ENCODE results near the gene PNMA6E. TPM values are rescaled to one million over a fixed set of nuclear protein-coding genes. Genes with fewer than 3 reads are reported as not detected.

The PNMA6E gene
- total and polyA plus RNA-seq, 2 donors (not counting 3 experiments of a cell fraction or from before 2014, with no cell fraction given) = not detected

- no peak overlapping the region for H3K9ac ChIP-seq (replicated peaks; ENCODE audit: extremely low read depth, insufficient read depth, low read length)
- H3K79me2 ChIP-seq (ENCODE audit: control insufficient read depth, insufficient read depth, low read length) = no peaks in the 10 kb centered on the region
- FAIRE-seq (no peak), DNase-seq (ENCODE audit: low read depth, low spot score) (no peak)
- H3K4me2 ChIP-seq (ENCODE audit: insufficient read depth, low read length) = no peak overlapping the region
- no peaks in the 10 kb centered on the region for H3K9me3 ChIP-seq (replicated peaks; ENCODE audit: control insufficient read depth, insufficient read depth, low read length)
- dilution Hi-C loops (cut with MboI; ENCODE audit: extremely low pct_ligation_motif_present, low sequenced_read_pairs) (no loop called here), intact Hi-C loops (cut with micrococcal nuclease) (no loop called here)
- CTCF ChIA-PET = interaction anchor here (1.2 kb wide), 1 partner anchor 10 kb away, joined by 3 read pairs; no protein-coding TSS in a partner anchor
- H3K9me1 ChIP-seq (replicated peaks; ENCODE audit: control insufficient read depth, extremely low read depth, insufficient read depth, low read length) = no peaks in the 10 kb centered on the region
- H3K27ac ChIP-seq (ENCODE audit: insufficient read depth, low read depth, low read length) = no peak overlapping the region
- no peak overlapping the region for H3K4me3 ChIP-seq (replicated peaks in 1 of 3; ENCODE audit: insufficient read depth in 1 of 3, low read depth in 1 of 3, low read length in 3 of 3)
- no peaks in the 10 kb centered on the region for H3K27me3 ChIP-seq (ENCODE audit: control insufficient read depth in 2 of 2, insufficient read depth in 2 of 2, low read length in 2 of 2)
- peaks cover 6% of the 10 kb centered on the region for H3K4me1 ChIP-seq (ENCODE audit: control insufficient read depth, extremely low read depth, insufficient read depth, low read length)
- no peaks in the 10 kb centered on the region for H3K36me3 ChIP-seq (ENCODE audit: control insufficient read depth in 2 of 2, extremely low read depth in 1 of 2, insufficient read depth in 2 of 2, low read length in 2 of 2)
- no TSS peak for BruUV-seq (replicated peaks)
- POLR2A ChIA-PET = no interaction called here
- no peaks in the 10 kb centered on the region for H4K20me1 ChIP-seq (replicated peaks; ENCODE audit: control insufficient read depth, extremely low read depth, insufficient read depth, low read length)
- H2AFZ ChIP-seq (ENCODE audit: low read depth, low read length) = no peak overlapping the region
- TF ChIP-seq, protein P1, sequence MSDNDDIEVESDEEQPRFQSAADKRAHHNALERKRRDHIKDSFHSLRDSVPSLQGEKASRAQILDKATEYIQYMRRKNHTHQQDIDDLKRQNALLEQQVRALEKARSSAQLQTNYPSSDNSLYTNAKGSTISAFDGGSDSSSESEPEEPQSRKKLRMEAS (IDR thresholded peaks at IDR 0.05; ENCODE audit: insufficient read depth, insufficient read length) = no peak
- no peak for TF ChIP-seq POLR2AphosphoS5 (IDR thresholded peaks at IDR 0.05; ENCODE audit: insufficient read depth, low read depth, low read length)
- TF ChIP-seq MYC (IDR thresholded peaks at IDR 0.05; ENCODE audit: low read depth, low read length) = no peak
- TF ChIP-seq GATA2 (IDR thresholded peaks at IDR 0.05; ENCODE audit: insufficient read depth, insufficient read length, low read depth, low read length) = no peak
Observed at GRCh38 chrX:153407736-153408135, 6.6 kb upstream of the PNMA6E start.

GRCh38 chrX:153406903-153407302 is 5.8 kb upstream of the PNMA6E start:
- no peaks in the 10 kb centered on the region for H3K79me2 ChIP-seq (ENCODE audit: control insufficient read depth, insufficient read depth, low read length)
- no peak for FAIRE-seq
- H4K20me1 ChIP-seq (replicated peaks; ENCODE audit: control insufficient read depth, extremely low read depth, insufficient read depth, low read length) = no peaks in the 10 kb centered on the region
- no peak overlapping the region for H3K9ac ChIP-seq (replicated peaks; ENCODE audit: extremely low read depth, insufficient read depth, low read length)
- dilution Hi-C loops (cut with MboI; ENCODE audit: extremely low pct_ligation_motif_present, low sequenced_read_pairs) (no loop called here), intact Hi-C loops (cut with micrococcal nuclease) (no loop called here)
- H3K27me3 ChIP-seq (ENCODE audit: control insufficient read depth in 2 of 2, insufficient read depth in 2 of 2, low read length in 2 of 2) = no peaks in the 10 kb centered on the region
- no peak overlapping the region for H3K4me2 ChIP-seq (ENCODE audit: insufficient read depth, low read length)
- no peak overlapping the region for H3K4me3 ChIP-seq (replicated peaks in 1 of 3; ENCODE audit: insufficient read depth in 1 of 3, low read depth in 1 of 3, low read length in 3 of 3)
- no peaks in the 10 kb centered on the region for H3K9me3 ChIP-seq (replicated peaks; ENCODE audit: control insufficient read depth, insufficient read depth, low read length)
- no peak overlapping the region for H2AFZ ChIP-seq (ENCODE audit: low read depth, low read length)
- BruUV-seq (replicated peaks) = no TSS peak
- no peaks in the 10 kb centered on the region for H3K36me3 ChIP-seq (ENCODE audit: control insufficient read depth in 2 of 2, extremely low read depth in 1 of 2, insufficient read depth in 2 of 2, low read length in 2 of 2)
- ChIA-PET CTCF (interaction anchor here (1.2 kb wide), 1 partner anchor 9 kb away, joined by 3 read pairs; no protein-coding TSS in a partner anchor), POLR2A (no interaction called here)
- DNase-seq (ENCODE audit: low read depth, low spot score) = no peak
- no peak for TF ChIP-seq POLR2AphosphoS5 (IDR thresholded peaks at IDR 0.05; ENCODE audit: insufficient read depth, low read depth, low read length)
- TF ChIP-seq, protein P1 (IDR thresholded peaks at IDR 0.05; ENCODE audit: insufficient read depth, insufficient read length) = no peak
- H3K9me1 ChIP-seq (replicated peaks; ENCODE audit: control insufficient read depth, extremely low read depth, insufficient read depth, low read length) = no peaks in the 10 kb centered on the region
- no peak overlapping the region for H3K27ac ChIP-seq (ENCODE audit: insufficient read depth, low read depth, low read length)
- peaks cover 6% of the 10 kb centered on the region for H3K4me1 ChIP-seq (ENCODE audit: control insufficient read depth, extremely low read depth, insufficient read depth, low read length)
